GM10266 (cell line): Measurements from ENCODE around the gene EYS.

Source experiments
- DNase-seq: peaks from one replicate; pipeline ENCODE4 v3.0.0; 2012; ENCODE audit errors: extremely low spot score
- CTCF ChIP-seq: IDR thresholded peaks from 2 replicates; pipeline ENCODE4 v1.5.1; 2012; ENCODE audit warnings: mild to moderate bottlenecking, low read depth; ENCODE audit not compliant: control insufficient read depth, insufficient read depth; ENCODE audit errors: missing control alignments

Gene EYS

GRCh38 chr6:64644024-64644423 is 1063.0 kb downstream of the EYS start:
- no peak for TF ChIP-seq CTCF
- no peak for DNase-seq

- TF ChIP-seq CTCF = no peak
- DNase-seq = no peak
These were observed 1076.1 kb downstream of the EYS start for GRCh38 chr6:64630901-64631300.

GRCh38 chr6:64622944-64623343 is 1084.1 kb downstream of the EYS start:
- no peak for DNase-seq
- no peak for TF ChIP-seq CTCF

- TF ChIP-seq CTCF = no peak
- no peak for DNase-seq
These were observed 1104.0 kb downstream of the EYS start for GRCh38 chr6:64602993-64603392.

- DNase-seq = no peak
- no peak for TF ChIP-seq CTCF
These were observed 1115.4 kb downstream of the EYS start for GRCh38 chr6:64591676-64592036.

GRCh38 chr6:64590965-64591675 is 1115.9 kb downstream of the EYS start:
- DNase-seq = no peak

More at GRCh38 chr6:64590965-64591675, 1115.9 kb downstream of the EYS start:
- TF ChIP-seq CTCF = no peak
